Measurements from ENCODE around the gene PHF21A.
"Not testable (repeated sequence)": the region's sequence is repeated elsewhere in the genome, so short reads cannot be mapped to it uniquely, and the experiment has no call there.

GRCh38 chr11:45981826-45982225, 139.4 kb downstream of the PHF21A start:
- TF ChIP-seq CTCF (IDR thresholded peaks at IDR 0.05; ENCODE audit: control extremely low read depth in 1 of 3, insufficient read depth in 1 of 3, low read depth in 1 of 3, low read length in 3 of 3); YY1 (IDR thresholded peaks at IDR 0.05; ENCODE audit: low read depth, low read length); POLR2A (IDR thresholded peaks at IDR 0.05; ENCODE audit: control extremely low read depth in 1 of 2, low read depth in 2 of 2, low read length in 2 of 2); SIRT6 (IDR thresholded peaks at IDR 0.05; ENCODE audit: low read length); FOSL1 (IDR thresholded peaks at IDR 0.05; ENCODE audit: insufficient read depth, low read depth, low read length); GABPA (IDR thresholded peaks at IDR 0.05; ENCODE audit: borderline replicate concordance, insufficient read depth, low read length); SP1 (IDR thresholded peaks at IDR 0.05; ENCODE audit: low read depth, low read length); RAD21 (IDR thresholded peaks at IDR 0.05 in 1 of 2, conservative IDR thresholded peaks at IDR 0.05 in 1 of 2; ENCODE audit: low read depth in 2 of 2, low read length in 2 of 2); CREB1 (IDR thresholded peaks at IDR 0.05); E2F6 (IDR thresholded peaks at IDR 0.05); TBP (IDR thresholded peaks at IDR 0.05; ENCODE audit: low read depth, low read length); RBBP5 (IDR thresholded peaks at IDR 0.05; ENCODE audit: borderline replicate concordance, low read depth, low read length); SUZ12 (IDR thresholded peaks at IDR 0.05; ENCODE audit: low read length): not testable (repeated sequence)
